C4-2B (cell line): Measurements from ENCODE around the gene CLN5.

Source experiments
- ZFX ChIP-seq: fragments of 450-650 bp; IDR thresholded peaks from 2 replicates; pipeline ENCODE4 v1.6.1; 2017
- TF ChIP-seq, protein P1 (sequence below): fragments of 450-650 bp; conservative IDR thresholded peaks from 2 replicates; pipeline ENCODE4 v1.5.1; 2017; ENCODE audit warnings: mild to moderate bottlenecking

DNA sequence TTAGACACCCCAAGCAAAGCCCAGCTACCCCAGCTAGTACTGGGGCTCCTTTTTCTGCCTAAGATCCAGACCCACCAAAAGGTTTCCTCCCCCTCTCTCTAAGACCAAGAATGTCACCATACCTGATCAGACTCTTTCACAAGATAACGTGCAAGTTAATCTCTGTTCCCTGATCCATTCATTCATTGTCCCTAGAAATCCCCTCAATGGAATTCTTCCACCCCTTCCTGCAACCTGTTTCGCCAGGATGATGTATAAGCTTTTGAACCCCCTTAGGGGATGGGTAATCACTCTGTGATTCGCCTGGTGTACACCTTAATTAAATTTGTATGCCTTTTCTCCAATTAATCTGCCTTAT, 17.3 kb upstream of the CLN5 start:
- TF ChIP-seq, protein P1, sequence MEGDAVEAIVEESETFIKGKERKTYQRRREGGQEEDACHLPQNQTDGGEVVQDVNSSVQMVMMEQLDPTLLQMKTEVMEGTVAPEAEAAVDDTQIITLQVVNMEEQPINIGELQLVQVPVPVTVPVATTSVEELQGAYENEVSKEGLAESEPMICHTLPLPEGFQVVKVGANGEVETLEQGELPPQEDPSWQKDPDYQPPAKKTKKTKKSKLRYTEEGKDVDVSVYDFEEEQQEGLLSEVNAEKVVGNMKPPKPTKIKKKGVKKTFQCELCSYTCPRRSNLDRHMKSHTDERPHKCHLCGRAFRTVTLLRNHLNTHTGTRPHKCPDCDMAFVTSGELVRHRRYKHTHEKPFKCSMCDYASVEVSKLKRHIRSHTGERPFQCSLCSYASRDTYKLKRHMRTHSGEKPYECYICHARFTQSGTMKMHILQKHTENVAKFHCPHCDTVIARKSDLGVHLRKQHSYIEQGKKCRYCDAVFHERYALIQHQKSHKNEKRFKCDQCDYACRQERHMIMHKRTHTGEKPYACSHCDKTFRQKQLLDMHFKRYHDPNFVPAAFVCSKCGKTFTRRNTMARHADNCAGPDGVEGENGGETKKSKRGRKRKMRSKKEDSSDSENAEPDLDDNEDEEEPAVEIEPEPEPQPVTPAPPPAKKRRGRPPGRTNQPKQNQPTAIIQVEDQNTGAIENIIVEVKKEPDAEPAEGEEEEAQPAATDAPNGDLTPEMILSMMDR, result no peak
- no peak for TF ChIP-seq ZFX
